Renal pelvis (tissue), 4 donors: ENCODE data around the gene ZMIZ1. TPM values are rescaled to one million over a fixed set of nuclear protein-coding genes. Genes with fewer than 3 reads are reported as not detected.
A peak's percentile ranks its signal among the peaks of the same experiment; 100 is the strongest.

ENCODE experiments used
- DNase-seq: peaks from one replicate; pipeline ENCODE4 v3.0.0-alpha.2; 2013
- polyA plus RNA-seq, 3 donors: library from polyadenylated mRNA; unstranded; fragments of 120-200 nt; gene quantifications; one replicate each; pipeline ENCODE4 v1.2.1, GENCODE V29; 2013; ENCODE audit not compliant: insufficient read length in 3 of 3

Gene ZMIZ1
- polyA plus RNA-seq, 3 donors = 64.2 to 83.6 (median 78.7) TPM

GRCh38 chr10:79168210-79168609, 99.4 kb downstream of the ZMIZ1 start:
- no peak for DNase-seq

- no peak for DNase-seq
These were observed 101.5 kb downstream of the ZMIZ1 start for GRCh38 chr10:79170226-79170752.

- DNase-seq = no peak
These were observed 102.2 kb downstream of the ZMIZ1 start for GRCh38 chr10:79170993-79171392.

GRCh38 chr10:79171504-79171903, 102.7 kb downstream of the ZMIZ1 start:
- no peak for DNase-seq

GRCh38 chr10:79172881-79173280, 104.1 kb downstream of the ZMIZ1 start:
- DNase-seq = no peak

GRCh38 chr10:79173582-79174262, 105.0 kb downstream of the ZMIZ1 start:
- no peak for DNase-seq

GRCh38 chr10:79176052-79176501, 107.3 kb downstream of the ZMIZ1 start:
- no peak for DNase-seq

GRCh38 chr10:79176949-79177602, 108.3 kb downstream of the ZMIZ1 start:
- no peak for DNase-seq

GRCh38 chr10:79178070-79178576, 109.4 kb downstream of the ZMIZ1 start:
- no peak for DNase-seq

- peak; percentile 93 for DNase-seq
These were observed 109.9 kb downstream of the ZMIZ1 start for GRCh38 chr10:79178614-79179163.

- DNase-seq = no peak
These were observed 110.6 kb downstream of the ZMIZ1 start for GRCh38 chr10:79179164-79179956.

- no peak for DNase-seq
These were observed 111.2 kb downstream of the ZMIZ1 start for GRCh38 chr10:79179957-79180309.

GRCh38 chr10:79180414-79181221, 111.9 kb downstream of the ZMIZ1 start:
- no peak for DNase-seq

GRCh38 chr10:79181227-79181626, 112.5 kb downstream of the ZMIZ1 start:
- DNase-seq = no peak

GRCh38 chr10:79181698-79182521, 113.1 kb downstream of the ZMIZ1 start:
- no peak for DNase-seq

- DNase-seq = no peak
These were observed 114.2 kb downstream of the ZMIZ1 start for GRCh38 chr10:79182781-79183467.

- no peak for DNase-seq
These were observed 114.7 kb downstream of the ZMIZ1 start for GRCh38 chr10:79183468-79183865.

- DNase-seq = no peak
These were observed 115.4 kb downstream of the ZMIZ1 start for GRCh38 chr10:79184145-79184625.

- DNase-seq = no peak
These were observed 115.9 kb downstream of the ZMIZ1 start for GRCh38 chr10:79184657-79185056.
